GM21515 (cell line): ENCODE measurements around the gene MYF5.
A peak's percentile ranks its signal among the peaks of the same experiment; 100 is the strongest.

Experiments
- ATAC-seq: cut with Tn5 transposase; IDR thresholded peaks from one replicate; pipeline ENCODE4 v1.9.1; 2021; ENCODE audit not compliant: unreplicated experiment

Gene MYF5

GRCh38 chr12:80756875-80757274 lies 40.2 kb downstream of the MYF5 start:
- no peak for ATAC-seq

GRCh38 chr12:80761838-80762237 lies 45.1 kb downstream of the MYF5 start:
- no peak for ATAC-seq

GRCh38 chr12:80763874-80764273 lies 47.2 kb downstream of the MYF5 start:
- ATAC-seq: peak; percentile 36

DNA sequence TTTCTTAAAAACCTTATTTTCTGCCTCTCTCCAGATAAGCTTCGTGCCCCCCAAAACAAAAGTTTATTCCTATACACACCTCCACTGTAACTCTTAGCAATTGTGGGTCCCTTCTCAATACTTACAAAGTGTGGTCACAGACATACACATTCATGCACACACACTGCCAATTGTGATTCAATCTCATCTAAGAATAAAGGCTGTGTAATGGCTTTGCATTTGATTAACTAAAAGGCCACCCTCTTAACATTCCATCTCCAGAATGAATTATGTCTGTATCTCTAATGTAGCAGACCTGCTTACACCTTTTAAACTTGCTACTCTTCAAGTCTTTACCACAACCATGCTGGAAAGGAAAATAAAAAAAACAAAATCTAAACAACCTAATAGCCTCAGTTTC lies 49.5 kb downstream of the MYF5 start:
- no peak for ATAC-seq

- peak; percentile 79 for ATAC-seq
Observed at GRCh38 chr12:80766897-80767296, 50.2 kb downstream of the MYF5 start.
